ENCODE results near the gene KCNIP4. TPM values are rescaled to one million over a fixed set of nuclear protein-coding genes. Genes with fewer than 3 reads are reported as not detected.

Gene KCNIP4
- total RNA-seq, 4 donors from 2014 or later: 0.19 to 0.50 (median 0.34) TPM; not detected in 1

DNA sequence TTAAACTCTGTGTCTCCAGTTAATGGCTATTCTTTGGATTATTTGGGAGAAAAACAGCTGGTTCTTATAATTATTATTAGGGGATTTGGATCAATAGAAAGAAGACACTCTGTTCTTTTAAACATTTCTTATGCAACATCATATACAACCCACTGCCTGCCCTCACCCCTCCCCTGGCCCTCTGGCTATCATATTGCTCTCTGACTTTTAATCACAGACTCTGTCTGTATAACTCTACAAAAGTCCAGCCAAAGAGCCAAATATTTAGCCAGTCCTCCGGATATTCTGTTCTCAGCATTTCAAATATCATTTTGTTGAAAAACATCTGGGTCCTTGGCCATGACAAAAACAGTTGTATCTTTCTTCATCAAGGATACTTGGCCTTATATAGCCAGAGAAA, 1267.3 kb downstream of the KCNIP4 start:
- Histone ChIP-seq H3K4me1 (peaks cover 0 to 43% (median 35%) of the 10 kb centered on the region in 4 donors), H3K36me3 (no peaks in the 10 kb centered on the region), H3K27ac (replicated peaks in 1 of 4) (no peak overlapping the region), H3K27me3 (no peaks in the 10 kb centered on the region), H3K9me3 (no peaks in the 10 kb centered on the region), H3K4me3 (no peak overlapping the region)
- WGBS: 31% methylated on average over 1 of the region's 1 CpG
- TF ChIP-seq EP300 (IDR thresholded peaks at IDR 0.05): no peak
- no peak for TF ChIP-seq POLR2AphosphoS5 (IDR thresholded peaks at IDR 0.05)
- TF ChIP-seq POLR2A (IDR thresholded peaks at IDR 0.05; ENCODE audit: low read depth): no peak
- TF ChIP-seq, protein P1, sequence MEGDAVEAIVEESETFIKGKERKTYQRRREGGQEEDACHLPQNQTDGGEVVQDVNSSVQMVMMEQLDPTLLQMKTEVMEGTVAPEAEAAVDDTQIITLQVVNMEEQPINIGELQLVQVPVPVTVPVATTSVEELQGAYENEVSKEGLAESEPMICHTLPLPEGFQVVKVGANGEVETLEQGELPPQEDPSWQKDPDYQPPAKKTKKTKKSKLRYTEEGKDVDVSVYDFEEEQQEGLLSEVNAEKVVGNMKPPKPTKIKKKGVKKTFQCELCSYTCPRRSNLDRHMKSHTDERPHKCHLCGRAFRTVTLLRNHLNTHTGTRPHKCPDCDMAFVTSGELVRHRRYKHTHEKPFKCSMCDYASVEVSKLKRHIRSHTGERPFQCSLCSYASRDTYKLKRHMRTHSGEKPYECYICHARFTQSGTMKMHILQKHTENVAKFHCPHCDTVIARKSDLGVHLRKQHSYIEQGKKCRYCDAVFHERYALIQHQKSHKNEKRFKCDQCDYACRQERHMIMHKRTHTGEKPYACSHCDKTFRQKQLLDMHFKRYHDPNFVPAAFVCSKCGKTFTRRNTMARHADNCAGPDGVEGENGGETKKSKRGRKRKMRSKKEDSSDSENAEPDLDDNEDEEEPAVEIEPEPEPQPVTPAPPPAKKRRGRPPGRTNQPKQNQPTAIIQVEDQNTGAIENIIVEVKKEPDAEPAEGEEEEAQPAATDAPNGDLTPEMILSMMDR (IDR thresholded peaks at IDR 0.05): no peak
- DNase-seq (ENCODE audit: extremely low spot score): no peak
- intact Hi-C loops (cut with DNase I): loop anchor here (5.0 to 10.0 kb wide), 2 partner anchors 136 to 1459 kb away; no protein-coding TSS in a partner anchor

DNA sequence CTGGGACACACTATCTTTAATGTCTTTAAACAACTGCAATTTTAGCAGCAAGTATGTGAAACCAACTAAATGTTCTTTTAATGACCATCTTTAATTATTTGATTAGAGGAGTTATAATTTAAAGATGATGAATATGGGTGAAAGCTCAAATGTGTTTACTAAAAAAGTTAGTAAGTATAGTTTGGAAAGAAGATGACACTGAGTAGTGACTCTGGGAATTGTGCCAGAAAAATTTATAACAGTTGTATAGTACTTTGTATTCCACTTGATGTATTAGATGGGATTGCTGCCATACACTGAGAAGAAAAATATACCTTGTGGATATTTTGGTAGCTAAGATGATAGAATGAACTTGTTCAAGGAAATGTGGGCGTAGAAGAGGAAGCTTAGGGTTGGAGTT, 1267.8 kb downstream of the KCNIP4 start:
- DNase-seq (ENCODE audit: extremely low spot score): no peak
- H3K4me3 ChIP-seq: no peak overlapping the region
- no peaks in the 10 kb centered on the region for H3K27me3 ChIP-seq
- H3K9me3 ChIP-seq: no peaks in the 10 kb centered on the region
- no peak for TF ChIP-seq POLR2A (IDR thresholded peaks at IDR 0.05; ENCODE audit: low read depth)
- TF ChIP-seq, protein P1 (IDR thresholded peaks at IDR 0.05): no peak
- no peak for TF ChIP-seq EP300 (IDR thresholded peaks at IDR 0.05)
- TF ChIP-seq POLR2AphosphoS5 (IDR thresholded peaks at IDR 0.05): no peak
- WGBS: 29% methylated on average over 1 of the region's 1 CpG
- peaks cover 0 to 43% (median 36%) of the 10 kb centered on the region in 4 donors for H3K4me1 ChIP-seq
- intact Hi-C loops (cut with DNase I): loop anchor here (5.0 to 10.0 kb wide), 2 partner anchors 136 to 1458 kb away; no protein-coding TSS in a partner anchor
- no peaks in the 10 kb centered on the region for H3K36me3 ChIP-seq
- no peak overlapping the region for H3K27ac ChIP-seq (replicated peaks in 1 of 4)

DNA sequence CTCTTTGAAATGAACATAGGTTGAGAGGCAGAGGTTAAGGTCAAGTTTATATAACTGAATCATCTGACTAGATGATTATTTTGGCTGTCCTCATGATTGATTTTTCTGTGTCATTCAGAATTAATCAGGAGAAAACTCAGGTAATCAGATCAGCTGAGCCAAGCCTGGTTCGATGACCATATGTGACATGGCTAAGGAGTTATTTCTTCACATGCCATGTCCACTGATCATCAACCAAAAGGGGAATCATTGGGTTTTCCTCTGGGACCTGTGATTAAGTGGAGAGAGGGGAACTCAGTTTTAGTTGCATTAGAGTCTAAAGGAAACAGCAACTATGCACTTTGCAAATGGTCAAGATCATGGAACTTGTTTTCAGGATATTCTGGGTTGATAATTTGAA, 1268.6 kb downstream of the KCNIP4 start:
- Histone ChIP-seq H3K4me3 (no peak overlapping the region), H3K9me3 (no peaks in the 10 kb centered on the region), H3K36me3 (no peaks in the 10 kb centered on the region), H3K27me3 (no peaks in the 10 kb centered on the region), H3K27ac (replicated peaks in 1 of 4) (no peak overlapping the region), H3K4me1 (peaks cover 0 to 43% (median 35%) of the 10 kb centered on the region in 4 donors)
- DNase-seq (ENCODE audit: extremely low spot score): no peak
- 71% methylated on average over 1 of the region's 1 CpG for WGBS
- TF ChIP-seq POLR2AphosphoS5 (IDR thresholded peaks at IDR 0.05) (no peak), EP300 (IDR thresholded peaks at IDR 0.05) (no peak), POLR2A (IDR thresholded peaks at IDR 0.05; ENCODE audit: low read depth) (no peak)
- TF ChIP-seq, protein P1 (IDR thresholded peaks at IDR 0.05): no peak
- intact Hi-C loops (cut with DNase I): loop anchor here (5.0 to 10.0 kb wide), 2 partner anchors 135 to 1458 kb away; no protein-coding TSS in a partner anchor

Data from esophagus muscularis mucosa (tissue), 4 donors.